ENCODE data around the gene THOC7. TPM values are rescaled to one million over a fixed set of nuclear protein-coding genes. Genes with fewer than 3 reads are reported as not detected.
A peak's percentile ranks its signal among the peaks of the same experiment; 100 is the strongest.

The THOC7 gene
- total RNA-seq (2021) (53.0 to 59.4 TPM (median 58.4 TPM) in 3 replicates), Bru-seq, nascent RNA (percentile 81 among the genes with signal in this experiment)
- long read RNA-seq, experiment 1, transcript THOC7-201 (8 exons, 990 nt): major isoform, 60 of 74 reads
- long read RNA-seq, experiment 1, partial matches to known transcripts: 2 of 74 reads
- long read RNA-seq, experiment 1, other reads (novel, unspliced or antisense): 9 of 74 reads
- long read RNA-seq, experiment 2, transcript THOC7-201 (8 exons, 990 nt): major isoform, 88 of 145 reads
- long read RNA-seq, experiment 2, partial matches to known transcripts: 43 of 145 reads
- long read RNA-seq, experiment 2, other reads (novel, unspliced or antisense): 10 of 145 reads
- long read RNA-seq, experiment 3, transcript THOC7-204 (7 exons, 836 nt): minor isoform, 5 of 137 reads
- long read RNA-seq, experiment 3, transcript THOC7-201 (8 exons, 990 nt): major isoform, 124 of 137 reads
- long read RNA-seq, experiment 3, partial matches to known transcripts: 2 of 137 reads
- long read RNA-seq, experiment 3, other reads (novel, unspliced or antisense): 6 of 137 reads

- Mint-ChIP-seq H3K9me3 (no peaks in the 10 kb centered on the region), H3K4me1 (peaks cover 48% of the 10 kb centered on the region), H3K27me3 (ENCODE audit: low read depth) (no peaks in the 10 kb centered on the region), H3K36me3 (peaks cover 4% of the 10 kb centered on the region; the same call in 1 of the 2 replicates), H3K4me3 (peak within 1 kb of the TSS; percentile 90), H3K27ac (peak within 1 kb of the TSS; percentile 31)
- ChIA-PET POLR2A (interaction anchor here (0.9 kb wide), 1 partner anchor 15 kb away, joined by 3 read pairs; no protein-coding TSS in a partner anchor), CTCF (interaction anchor here (0.6 to 0.7 kb wide), 2 partner anchors 44 to 307 kb away, joined by 4 read pairs; no protein-coding TSS in a partner anchor)
- ATAC-seq (peak; percentile 55), DNase-seq (ENCODE audit: low spot score) (peak; percentile 66)
- peak; percentile 66; the same call in 1 of the 2 replicates for TF ChIP-seq FOXP1 (CRISPR knock-in tag; IDR thresholded peaks at IDR 0.05; ENCODE audit: borderline replicate concordance)
- no peak for TF ChIP-seq NR3C1 (CRISPR knock-in tag; conservative IDR thresholded peaks at IDR 0.05; ENCODE audit: low read depth)
- no peak for TF ChIP-seq TCF7 (CRISPR knock-in tag; IDR thresholded peaks at IDR 0.05; ENCODE audit: low read depth)
- no peak for TF ChIP-seq NFYB (CRISPR knock-in tag; conservative IDR thresholded peaks at IDR 0.05; ENCODE audit: low read depth)
- TF ChIP-seq, protein P1, sequence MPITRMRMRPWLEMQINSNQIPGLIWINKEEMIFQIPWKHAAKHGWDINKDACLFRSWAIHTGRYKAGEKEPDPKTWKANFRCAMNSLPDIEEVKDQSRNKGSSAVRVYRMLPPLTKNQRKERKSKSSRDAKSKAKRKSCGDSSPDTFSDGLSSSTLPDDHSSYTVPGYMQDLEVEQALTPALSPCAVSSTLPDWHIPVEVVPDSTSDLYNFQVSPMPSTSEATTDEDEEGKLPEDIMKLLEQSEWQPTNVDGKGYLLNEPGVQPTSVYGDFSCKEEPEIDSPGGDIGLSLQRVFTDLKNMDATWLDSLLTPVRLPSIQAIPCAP (CRISPR knock-in tag; IDR thresholded peaks at IDR 0.05): no peak
- TF ChIP-seq CBFB (CRISPR knock-in tag; IDR thresholded peaks at IDR 0.05; ENCODE audit: low read depth): no peak
- TF ChIP-seq, protein P2, sequence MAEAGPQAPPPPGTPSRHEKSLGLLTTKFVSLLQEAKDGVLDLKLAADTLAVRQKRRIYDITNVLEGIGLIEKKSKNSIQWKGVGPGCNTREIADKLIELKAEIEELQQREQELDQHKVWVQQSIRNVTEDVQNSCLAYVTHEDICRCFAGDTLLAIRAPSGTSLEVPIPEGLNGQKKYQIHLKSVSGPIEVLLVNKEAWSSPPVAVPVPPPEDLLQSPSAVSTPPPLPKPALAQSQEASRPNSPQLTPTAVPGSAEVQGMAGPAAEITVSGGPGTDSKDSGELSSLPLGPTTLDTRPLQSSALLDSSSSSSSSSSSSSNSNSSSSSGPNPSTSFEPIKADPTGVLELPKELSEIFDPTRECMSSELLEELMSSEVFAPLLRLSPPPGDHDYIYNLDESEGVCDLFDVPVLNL (CRISPR knock-in tag; IDR thresholded peaks at IDR 0.05; ENCODE audit: borderline replicate concordance, low read depth): 0 out of 2 replicates have a peak, but pooled peaks have one; percentile 59
- TF ChIP-seq, protein P3, sequence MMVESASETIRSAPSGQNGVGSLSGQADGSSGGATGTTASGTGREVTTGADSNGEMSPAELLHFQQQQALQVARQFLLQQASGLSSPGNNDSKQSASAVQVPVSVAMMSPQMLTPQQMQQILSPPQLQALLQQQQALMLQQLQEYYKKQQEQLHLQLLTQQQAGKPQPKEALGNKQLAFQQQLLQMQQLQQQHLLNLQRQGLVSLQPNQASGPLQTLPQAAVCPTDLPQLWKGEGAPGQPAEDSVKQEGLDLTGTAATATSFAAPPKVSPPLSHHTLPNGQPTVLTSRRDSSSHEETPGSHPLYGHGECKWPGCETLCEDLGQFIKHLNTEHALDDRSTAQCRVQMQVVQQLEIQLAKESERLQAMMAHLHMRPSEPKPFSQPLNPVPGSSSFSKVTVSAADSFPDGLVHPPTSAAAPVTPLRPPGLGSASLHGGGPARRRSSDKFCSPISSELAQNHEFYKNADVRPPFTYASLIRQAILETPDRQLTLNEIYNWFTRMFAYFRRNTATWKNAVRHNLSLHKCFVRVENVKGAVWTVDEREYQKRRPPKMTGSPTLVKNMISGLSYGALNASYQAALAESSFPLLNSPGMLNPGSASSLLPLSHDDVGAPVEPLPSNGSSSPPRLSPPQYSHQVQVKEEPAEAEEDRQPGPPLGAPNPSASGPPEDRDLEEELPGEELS (CRISPR knock-in tag; IDR thresholded peaks at IDR 0.05): 0 out of 2 replicates have a peak, but pooled peaks have one; percentile 70
- no peak for TF ChIP-seq PRDM15 (CRISPR knock-in tag; IDR thresholded peaks at IDR 0.05)
- no peak for TF ChIP-seq ATF1 (CRISPR knock-in tag; IDR thresholded peaks at IDR 0.05)
- no peak for TF ChIP-seq NR2C2 (CRISPR knock-in tag; IDR thresholded peaks at IDR 0.05)
- TF ChIP-seq, protein P4, sequence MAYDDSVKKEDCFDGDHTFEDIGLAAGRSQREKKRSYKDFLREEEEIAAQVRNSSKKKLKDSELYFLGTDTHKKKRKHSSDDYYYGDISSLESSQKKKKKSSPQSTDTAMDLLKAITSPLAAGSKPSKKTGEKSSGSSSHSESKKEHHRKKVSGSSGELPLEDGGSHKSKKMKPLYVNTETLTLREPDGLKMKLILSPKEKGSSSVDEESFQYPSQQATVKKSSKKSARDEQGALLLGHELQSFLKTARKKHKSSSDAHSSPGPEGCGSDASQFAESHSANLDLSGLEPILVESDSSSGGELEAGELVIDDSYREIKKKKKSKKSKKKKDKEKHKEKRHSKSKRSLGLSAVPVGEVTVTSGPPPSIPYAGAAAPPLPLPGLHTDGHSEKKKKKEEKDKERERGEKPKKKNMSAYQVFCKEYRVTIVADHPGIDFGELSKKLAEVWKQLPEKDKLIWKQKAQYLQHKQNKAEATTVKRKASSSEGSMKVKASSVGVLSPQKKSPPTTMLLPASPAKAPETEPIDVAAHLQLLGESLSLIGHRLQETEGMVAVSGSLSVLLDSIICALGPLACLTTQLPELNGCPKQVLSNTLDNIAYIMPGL (CRISPR knock-in tag; IDR thresholded peaks at IDR 0.05): peak; percentile 75; the same call in 1 of the 2 replicates
- TF ChIP-seq ZNF317 (CRISPR knock-in tag; IDR thresholded peaks at IDR 0.05; ENCODE audit: borderline replicate concordance, low read depth): no peak
- TF ChIP-seq ESRRA (CRISPR knock-in tag; IDR thresholded peaks at IDR 0.05; ENCODE audit: borderline replicate concordance): peak; percentile 46; the same call in 1 of the 2 replicates
- no peak for TF ChIP-seq ZMAT4 (CRISPR knock-in tag; IDR thresholded peaks at IDR 0.05)
- TF ChIP-seq, protein P5, sequence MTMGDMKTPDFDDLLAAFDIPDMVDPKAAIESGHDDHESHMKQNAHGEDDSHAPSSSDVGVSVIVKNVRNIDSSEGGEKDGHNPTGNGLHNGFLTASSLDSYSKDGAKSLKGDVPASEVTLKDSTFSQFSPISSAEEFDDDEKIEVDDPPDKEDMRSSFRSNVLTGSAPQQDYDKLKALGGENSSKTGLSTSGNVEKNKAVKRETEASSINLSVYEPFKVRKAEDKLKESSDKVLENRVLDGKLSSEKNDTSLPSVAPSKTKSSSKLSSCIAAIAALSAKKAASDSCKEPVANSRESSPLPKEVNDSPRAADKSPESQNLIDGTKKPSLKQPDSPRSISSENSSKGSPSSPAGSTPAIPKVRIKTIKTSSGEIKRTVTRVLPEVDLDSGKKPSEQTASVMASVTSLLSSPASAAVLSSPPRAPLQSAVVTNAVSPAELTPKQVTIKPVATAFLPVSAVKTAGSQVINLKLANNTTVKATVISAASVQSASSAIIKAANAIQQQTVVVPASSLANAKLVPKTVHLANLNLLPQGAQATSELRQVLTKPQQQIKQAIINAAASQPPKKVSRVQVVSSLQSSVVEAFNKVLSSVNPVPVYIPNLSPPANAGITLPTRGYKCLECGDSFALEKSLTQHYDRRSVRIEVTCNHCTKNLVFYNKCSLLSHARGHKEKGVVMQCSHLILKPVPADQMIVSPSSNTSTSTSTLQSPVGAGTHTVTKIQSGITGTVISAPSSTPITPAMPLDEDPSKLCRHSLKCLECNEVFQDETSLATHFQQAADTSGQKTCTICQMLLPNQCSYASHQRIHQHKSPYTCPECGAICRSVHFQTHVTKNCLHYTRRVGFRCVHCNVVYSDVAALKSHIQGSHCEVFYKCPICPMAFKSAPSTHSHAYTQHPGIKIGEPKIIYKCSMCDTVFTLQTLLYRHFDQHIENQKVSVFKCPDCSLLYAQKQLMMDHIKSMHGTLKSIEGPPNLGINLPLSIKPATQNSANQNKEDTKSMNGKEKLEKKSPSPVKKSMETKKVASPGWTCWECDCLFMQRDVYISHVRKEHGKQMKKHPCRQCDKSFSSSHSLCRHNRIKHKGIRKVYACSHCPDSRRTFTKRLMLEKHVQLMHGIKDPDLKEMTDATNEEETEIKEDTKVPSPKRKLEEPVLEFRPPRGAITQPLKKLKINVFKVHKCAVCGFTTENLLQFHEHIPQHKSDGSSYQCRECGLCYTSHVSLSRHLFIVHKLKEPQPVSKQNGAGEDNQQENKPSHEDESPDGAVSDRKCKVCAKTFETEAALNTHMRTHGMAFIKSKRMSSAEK (CRISPR knock-in tag; IDR thresholded peaks at IDR 0.05; ENCODE audit: borderline replicate concordance): no peak
- TF ChIP-seq MXD4 (CRISPR knock-in tag; IDR thresholded peaks at IDR 0.05; ENCODE audit: borderline replicate concordance): no peak
- TF ChIP-seq GABPB1 (CRISPR knock-in tag; IDR thresholded peaks at IDR 0.05): no peak
Measured at GRCh38 chr3:63863150-63864007, at the start of gene THOC7, which contains the start of gene ATXN7. Gene THOC7 (minus strand): TSS chr3:63863805. CDS start chr3:63863790, 15 bp downstream. Gene ATXN7 (plus strand): TSS chr3:63863867. CDS start chr3:63912599, 48,732 bp downstream.
